HFFc6 (cell line): ENCODE measurements around the gene NAALADL2. TPM values are rescaled to one million over a fixed set of nuclear protein-coding genes. Genes with fewer than 3 reads are reported as not detected.

ENCODE experiments used
- DNase-seq: peaks from one replicate; pipeline ENCODE4 v3.0.0-alpha.2; 2018
- H3K27ac Mint-ChIP-seq: 2 replicates; pipeline ENCODE4 v1.8.0; 2020; ENCODE audit warnings: mild to moderate bottlenecking, mixed read lengths
- H3K27me3 Mint-ChIP-seq: 2 replicates; pipeline ENCODE4 v1.8.0; 2021; ENCODE audit warnings: mild to moderate bottlenecking, moderate library complexity, mixed read lengths; ENCODE audit not compliant: insufficient read depth
- H3K36me3 Mint-ChIP-seq: 2 replicates; pipeline ENCODE4 v1.8.0; 2021; ENCODE audit warnings: low read depth, mixed read lengths
- H3K4me1 Mint-ChIP-seq: 2 replicates; pipeline ENCODE4 v1.8.0; 2020; ENCODE audit warnings: low read depth, mixed read lengths
- H3K4me3 Mint-ChIP-seq: 2 replicates; pipeline ENCODE4 v1.8.0; 2020; ENCODE audit warnings: mild to moderate bottlenecking, moderate library complexity, mixed read lengths
- H3K9me3 Mint-ChIP-seq: 2 replicates; pipeline ENCODE4 v1.8.0; 2020; ENCODE audit warnings: mild to moderate bottlenecking, mixed read lengths
- CTCF ChIP-seq: fragments of 200-600 bp; sonication (generic); IDR thresholded peaks from 2 replicates; pipeline ENCODE4 v1.5.0; 2021; ENCODE audit warnings: antibody characterized with exemption, mild to moderate bottlenecking
- total RNA-seq, 6 experiments: library from RNA; stranded (reverse); fragmentation: NEBNext Ultra II Directional; extraction: Animal tissue kit (Norgen Biotek cat#: 25700); gene quantifications; 2 replicates in 1 of 6; 3 replicates in 5 of 6; pipeline ENCODE4 v1.2.3, GENCODE V29; 2021

Gene NAALADL2
- total RNA-seq, 6 experiments from 2014 or later: 12.0 to 15.2 (median 12.3) TPM

GRCh38 chr3:175059788-175060187 is 200.7 kb downstream of the NAALADL2 start:
- Mint-ChIP-seq H3K36me3 (peaks cover 25% of the 10 kb centered on the region), H3K4me3 (no peak overlapping the region), H3K27ac (no peak overlapping the region), H3K9me3 (peaks cover 16% of the 10 kb centered on the region), H3K27me3 (no peaks in the 10 kb centered on the region), H3K4me1 (peaks cover 7% of the 10 kb centered on the region)
- TF ChIP-seq CTCF: no peak
- DNase-seq: no peak

GRCh38 chr3:175065497-175065896 is 206.4 kb downstream of the NAALADL2 start:
- no peak for TF ChIP-seq CTCF
- Mint-ChIP-seq H3K36me3 (peaks cover 6% of the 10 kb centered on the region; the same call in 1 of the 2 replicates), H3K4me1 (peaks cover 18% of the 10 kb centered on the region), H3K4me3 (no peak overlapping the region), H3K27ac (no peak overlapping the region), H3K9me3 (no peaks in the 10 kb centered on the region), H3K27me3 (no peaks in the 10 kb centered on the region; the same call in 1 of the 2 replicates)
- DNase-seq: no peak

- Mint-ChIP-seq H3K27me3 (no peaks in the 10 kb centered on the region; the same call in 1 of the 2 replicates), H3K4me1 (peaks cover 18% of the 10 kb centered on the region), H3K9me3 (no peaks in the 10 kb centered on the region), H3K4me3 (no peak overlapping the region), H3K36me3 (peaks cover 6% of the 10 kb centered on the region; the same call in 1 of the 2 replicates), H3K27ac (no peak overlapping the region)
- TF ChIP-seq CTCF: no peak
- DNase-seq: no peak
Measured at GRCh38 chr3:175066617-175067415, 207.7 kb downstream of the NAALADL2 start.

- H3K27ac Mint-ChIP-seq: no peak overlapping the region
- H3K9me3 Mint-ChIP-seq: no peaks in the 10 kb centered on the region
- peaks cover 6% of the 10 kb centered on the region; the same call in 1 of the 2 replicates for H3K36me3 Mint-ChIP-seq
- no peaks in the 10 kb centered on the region; the same call in 1 of the 2 replicates for H3K27me3 Mint-ChIP-seq
- H3K4me1 Mint-ChIP-seq: peaks cover 11% of the 10 kb centered on the region
- no peak overlapping the region for H3K4me3 Mint-ChIP-seq
- no peak for DNase-seq
- no peak for TF ChIP-seq CTCF
Measured at GRCh38 chr3:175068587-175068986, 209.5 kb downstream of the NAALADL2 start.

DNA sequence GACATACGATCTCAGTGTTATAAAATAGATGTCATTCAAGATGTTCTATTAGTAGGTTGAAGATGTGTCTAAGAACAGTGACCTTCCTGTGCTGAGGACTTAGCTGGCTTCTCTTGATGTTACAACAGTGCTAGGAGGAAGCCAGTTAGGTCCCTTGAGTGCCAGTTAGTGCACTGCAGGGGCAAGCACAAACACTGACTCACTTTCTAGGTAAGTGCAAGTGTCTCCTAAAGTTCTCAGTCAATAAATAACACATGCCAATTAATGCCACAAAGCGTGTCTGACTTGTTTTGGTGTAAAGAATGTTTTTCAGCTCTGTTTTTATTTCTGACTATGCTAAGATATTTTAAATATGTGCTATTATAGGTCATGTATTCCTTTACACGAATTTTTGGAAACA is 211.8 kb downstream of the NAALADL2 start:
- Mint-ChIP-seq H3K9me3 (no peaks in the 10 kb centered on the region), H3K27me3 (no peaks in the 10 kb centered on the region; the same call in 1 of the 2 replicates), H3K36me3 (no peaks in the 10 kb centered on the region; the same call in 1 of the 2 replicates), H3K27ac (no peak overlapping the region), H3K4me1 (peaks cover 25% of the 10 kb centered on the region), H3K4me3 (no peak overlapping the region)
- no peak for DNase-seq
- TF ChIP-seq CTCF: no peak
